ENCODE results near the gene TTC39B. TPM values are rescaled to one million over a fixed set of nuclear protein-coding genes. Genes with fewer than 3 reads are reported as not detected.
A peak's percentile ranks its signal among the peaks of the same experiment; 100 is the strongest.

TTC39B gene
- total RNA-seq, 3 donors from 2014 or later = 6.2 to 14.8 (median 14.4) TPM

DNA sequence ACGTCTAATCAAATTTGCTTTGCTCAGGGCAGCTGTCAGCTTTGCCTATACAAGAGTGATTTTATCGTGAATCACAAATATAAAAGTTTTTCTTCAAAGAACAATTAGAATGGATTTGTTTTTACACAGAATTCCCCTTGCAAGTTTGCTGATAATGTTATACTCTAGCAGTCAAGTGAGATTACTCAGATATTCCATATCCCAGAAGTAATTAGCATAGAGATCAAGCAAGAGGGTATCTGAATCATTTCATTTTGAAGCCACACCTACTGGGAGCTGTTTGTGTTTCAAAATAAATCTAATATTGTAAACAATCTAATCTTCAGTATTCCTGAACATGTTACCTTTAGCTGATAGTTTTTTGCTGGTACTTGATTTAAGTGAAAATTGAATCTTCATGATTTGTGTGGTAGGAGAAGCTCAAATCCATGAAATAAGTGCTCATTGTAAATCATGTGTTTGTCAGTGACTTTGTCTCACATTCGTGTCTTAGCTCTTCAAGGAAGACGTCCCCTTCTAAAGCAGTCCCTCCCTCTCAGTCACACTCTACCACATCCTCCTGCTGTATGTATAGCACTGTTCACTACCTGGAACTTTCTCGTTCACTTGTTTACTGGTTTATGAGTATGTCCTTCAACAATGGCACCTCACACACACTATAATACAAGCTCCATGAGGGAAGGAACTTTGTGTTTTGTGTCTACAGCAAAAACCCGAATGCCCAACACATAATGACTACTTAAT, 3.3 kb upstream of the TTC39B start:
- intact Hi-C loops (cut with DNase I; ENCODE audit: low total_unique reads) = no loop called here
- Histone ChIP-seq H3K36me3 (no peaks in the 10 kb centered on the region), H3K27ac (no peak overlapping the region), H3K9me3 (no peaks in the 10 kb centered on the region), H3K4me3 (no peak overlapping the region), H3K27me3 (no peaks in the 10 kb centered on the region), H3K4me1 (no peaks in the 10 kb centered on the region)
- TF ChIP-seq, protein P1, sequence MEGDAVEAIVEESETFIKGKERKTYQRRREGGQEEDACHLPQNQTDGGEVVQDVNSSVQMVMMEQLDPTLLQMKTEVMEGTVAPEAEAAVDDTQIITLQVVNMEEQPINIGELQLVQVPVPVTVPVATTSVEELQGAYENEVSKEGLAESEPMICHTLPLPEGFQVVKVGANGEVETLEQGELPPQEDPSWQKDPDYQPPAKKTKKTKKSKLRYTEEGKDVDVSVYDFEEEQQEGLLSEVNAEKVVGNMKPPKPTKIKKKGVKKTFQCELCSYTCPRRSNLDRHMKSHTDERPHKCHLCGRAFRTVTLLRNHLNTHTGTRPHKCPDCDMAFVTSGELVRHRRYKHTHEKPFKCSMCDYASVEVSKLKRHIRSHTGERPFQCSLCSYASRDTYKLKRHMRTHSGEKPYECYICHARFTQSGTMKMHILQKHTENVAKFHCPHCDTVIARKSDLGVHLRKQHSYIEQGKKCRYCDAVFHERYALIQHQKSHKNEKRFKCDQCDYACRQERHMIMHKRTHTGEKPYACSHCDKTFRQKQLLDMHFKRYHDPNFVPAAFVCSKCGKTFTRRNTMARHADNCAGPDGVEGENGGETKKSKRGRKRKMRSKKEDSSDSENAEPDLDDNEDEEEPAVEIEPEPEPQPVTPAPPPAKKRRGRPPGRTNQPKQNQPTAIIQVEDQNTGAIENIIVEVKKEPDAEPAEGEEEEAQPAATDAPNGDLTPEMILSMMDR (IDR thresholded peaks at IDR 0.05) = no peak
- TF ChIP-seq POLR2AphosphoS5 (IDR thresholded peaks at IDR 0.05) = no peak
- DNase-seq (ENCODE audit: low spot score in 2 of 2) = no peak

GRCh38 chr9:15308511-15308910, 1.5 kb upstream of the TTC39B start:
- Histone ChIP-seq H3K27me3 (no peaks in the 10 kb centered on the region), H3K36me3 (no peaks in the 10 kb centered on the region), H3K27ac (no peak overlapping the region), H3K4me1 (no peaks in the 10 kb centered on the region), H3K9me3 (no peaks in the 10 kb centered on the region), H3K4me3 (no peak overlapping the region)
- TF ChIP-seq, protein P1 (IDR thresholded peaks at IDR 0.05) = no peak
- TF ChIP-seq POLR2AphosphoS5 (IDR thresholded peaks at IDR 0.05) = no peak
- no peak for TF ChIP-seq POLR2A (IDR thresholded peaks at IDR 0.05)
- DNase-seq (ENCODE audit: low spot score in 2 of 2) = no peak
- intact Hi-C loops (cut with DNase I; ENCODE audit: low total_unique reads) = no loop called here

- intact Hi-C loops (cut with DNase I; ENCODE audit: low total_unique reads) = no loop called here
- TF ChIP-seq, protein P1 (IDR thresholded peaks at IDR 0.05) = no peak
- TF ChIP-seq POLR2AphosphoS5 (IDR thresholded peaks at IDR 0.05) = no peak
- TF ChIP-seq POLR2A (IDR thresholded peaks at IDR 0.05) = no peak
- Histone ChIP-seq H3K4me1 (no peaks in the 10 kb centered on the region), H3K9me3 (no peaks in the 10 kb centered on the region), H3K36me3 (no peaks in the 10 kb centered on the region), H3K27me3 (no peaks in the 10 kb centered on the region), H3K27ac (peak overlapping the region; percentile 90 to 94), H3K4me3 (peak overlapping the region; percentile 82 to 95 (median 86))
- DNase-seq (ENCODE audit: low spot score in 2 of 2) = no peak
Observed at GRCh38 chr9:15307523-15307841, 466 bp upstream of the TTC39B start.

GRCh38 chr9:15306068-15306756, 804 bp downstream of the TTC39B start:
- H3K27me3 ChIP-seq = no peaks in the 10 kb centered on the region
- no peaks in the 10 kb centered on the region for H3K4me1 ChIP-seq
- H3K9me3 ChIP-seq = no peaks in the 10 kb centered on the region
- intact Hi-C loops (cut with DNase I; ENCODE audit: low total_unique reads) = no loop called here
- TF ChIP-seq POLR2A (IDR thresholded peaks at IDR 0.05) (no peak), POLR2AphosphoS5 (IDR thresholded peaks at IDR 0.05) (peak; percentile 25 to 46 (median 26))
- TF ChIP-seq, protein P1 (IDR thresholded peaks at IDR 0.05) = no peak
- H3K4me3 ChIP-seq = peak overlapping the region; percentile 82 to 95 (median 86)
- peak overlapping the region; percentile 90 to 94 for H3K27ac ChIP-seq
- peak; percentile 79 to 84 for DNase-seq (ENCODE audit: low spot score in 2 of 2)
- no peaks in the 10 kb centered on the region for H3K36me3 ChIP-seq

DNA sequence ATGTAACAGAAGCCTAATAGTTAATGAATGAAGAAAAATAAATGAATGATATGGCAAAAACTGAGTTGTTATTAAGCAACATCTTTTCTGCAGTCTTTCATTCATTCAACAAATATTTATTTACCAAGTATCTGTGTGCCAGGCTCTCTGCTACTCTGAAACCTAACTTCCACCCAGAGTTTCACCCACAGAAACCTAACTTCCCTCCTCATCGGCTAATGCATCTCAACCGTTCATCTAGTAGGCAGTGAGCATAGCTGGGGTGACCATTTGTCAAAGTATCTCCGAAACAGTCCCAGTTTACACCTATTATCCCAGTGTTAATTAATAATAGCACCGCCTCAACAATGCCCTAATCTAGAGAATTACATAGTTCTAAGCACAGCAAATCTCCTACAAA, 1.5 kb downstream of the TTC39B start:
- no peak for DNase-seq (ENCODE audit: low spot score in 2 of 2)
- Histone ChIP-seq H3K36me3 (no peaks in the 10 kb centered on the region), H3K27me3 (no peaks in the 10 kb centered on the region), H3K4me1 (no peaks in the 10 kb centered on the region), H3K27ac (peak overlapping the region; percentile 90 to 94), H3K4me3 (peak overlapping the region; percentile 82 to 95 (median 86)), H3K9me3 (no peaks in the 10 kb centered on the region)
- TF ChIP-seq, protein P1 (IDR thresholded peaks at IDR 0.05) = no peak
- no peak for TF ChIP-seq POLR2AphosphoS5 (IDR thresholded peaks at IDR 0.05)
- no peak for TF ChIP-seq POLR2A (IDR thresholded peaks at IDR 0.05)
- intact Hi-C loops (cut with DNase I; ENCODE audit: low total_unique reads) = no loop called here
